ENCODE results near the gene SLC6A3.
"Not testable (repeated sequence)": the region's sequence is repeated elsewhere in the genome, so short reads cannot be mapped to it uniquely, and the experiment has no call there.

The SLC6A3 gene

GRCh38 chr5:1439388-1440097 lies 5.7 kb downstream of the SLC6A3 start:
- DNase-seq = no peak

GRCh38 chr5:1438871-1439270 lies 6.4 kb downstream of the SLC6A3 start:
- no peak for DNase-seq

- no peak for DNase-seq
Measured at GRCh38 chr5:1437876-1438559, 7.2 kb downstream of the SLC6A3 start.

- DNase-seq = no peak
Measured at GRCh38 chr5:1437226-1437829, 7.9 kb downstream of the SLC6A3 start.

DNA sequence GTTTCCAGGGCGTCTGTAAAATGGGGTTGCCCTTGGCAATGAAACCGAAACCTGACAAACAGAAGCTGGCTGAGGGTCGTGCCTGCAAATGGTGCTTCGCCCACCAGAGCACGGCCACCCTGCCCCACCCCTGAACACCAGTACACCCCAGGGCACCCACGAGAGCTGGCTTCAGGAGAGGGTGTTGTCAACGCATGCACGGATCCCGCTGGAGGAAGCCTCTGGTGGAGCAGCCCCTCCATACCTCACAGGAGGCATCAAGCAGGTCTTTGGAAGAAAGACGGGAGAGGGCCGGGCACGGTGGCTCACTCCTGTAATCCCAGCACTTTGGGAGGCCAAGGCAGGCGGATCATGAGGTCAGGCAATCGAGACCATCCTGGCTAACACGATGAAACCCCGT lies 8.6 kb downstream of the SLC6A3 start:
- no peak for DNase-seq

DNA sequence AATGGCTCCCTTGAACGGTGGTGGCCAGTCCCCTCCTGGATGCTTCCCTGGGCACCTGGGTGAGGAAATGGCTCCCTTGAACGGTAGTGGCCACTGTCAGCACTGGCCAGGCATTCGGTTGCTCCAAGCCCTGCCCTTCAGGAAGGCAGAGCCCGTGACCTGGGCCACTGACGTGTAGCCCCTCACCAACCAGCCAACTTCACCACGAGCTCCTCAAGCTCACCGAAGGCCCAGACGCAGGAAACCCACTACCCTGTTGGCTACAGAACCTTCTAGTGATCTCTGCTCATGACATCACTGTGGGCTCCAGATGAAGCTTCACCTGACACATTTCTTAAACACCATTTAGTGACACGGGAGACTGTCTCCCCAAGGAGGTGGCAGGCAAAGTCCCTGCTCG lies 9.2 kb downstream of the SLC6A3 start:
- DNase-seq = no peak

- no peak for DNase-seq
Measured at GRCh38 chr5:1435369-1435768, 9.9 kb downstream of the SLC6A3 start.

DNA sequence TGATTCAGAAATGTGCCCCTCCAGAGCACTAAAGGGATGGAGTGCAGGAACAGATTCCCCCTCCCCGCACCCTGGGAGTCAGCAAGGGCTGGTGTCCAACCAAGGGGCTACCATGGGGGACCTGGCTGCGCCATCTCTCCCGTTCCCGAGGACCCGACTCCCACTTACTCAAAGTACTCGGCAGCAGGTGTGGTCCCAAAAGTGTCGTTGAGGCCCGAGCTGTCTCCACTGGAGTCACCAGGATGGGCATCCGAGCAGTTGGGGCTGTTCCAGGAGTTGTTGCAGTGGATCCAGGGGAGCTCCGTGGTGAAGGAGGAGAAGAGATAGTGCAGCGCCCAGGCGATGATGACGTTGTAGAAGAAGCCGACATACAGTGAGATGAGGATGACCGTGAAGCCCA lies 12.9 kb downstream of the SLC6A3 start:
- no peak for DNase-seq

DNA sequence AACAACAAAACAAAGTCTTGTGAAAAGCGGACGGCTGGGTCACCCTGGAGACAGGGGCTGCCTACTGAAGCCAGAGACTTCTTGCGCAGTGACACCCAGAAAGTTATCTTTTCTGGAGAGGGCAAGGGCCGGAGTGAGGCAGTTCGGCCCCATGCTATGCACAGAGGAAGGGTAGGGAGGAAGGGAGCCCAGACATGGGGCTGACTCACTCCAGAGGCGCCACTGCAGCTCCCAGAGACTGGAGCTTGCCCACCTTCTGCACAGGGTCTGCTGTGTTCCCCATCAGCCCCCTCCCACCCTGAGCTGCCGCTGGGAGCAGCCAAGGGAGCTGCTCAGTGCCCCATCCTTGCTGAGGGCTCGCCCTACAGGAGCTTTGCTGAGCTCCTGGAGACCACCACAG lies 13.3 kb downstream of the SLC6A3 start:
- DNase-seq = no peak

- DNase-seq = no peak
Measured at GRCh38 chr5:1431021-1431811, 14.0 kb downstream of the SLC6A3 start.

DNA sequence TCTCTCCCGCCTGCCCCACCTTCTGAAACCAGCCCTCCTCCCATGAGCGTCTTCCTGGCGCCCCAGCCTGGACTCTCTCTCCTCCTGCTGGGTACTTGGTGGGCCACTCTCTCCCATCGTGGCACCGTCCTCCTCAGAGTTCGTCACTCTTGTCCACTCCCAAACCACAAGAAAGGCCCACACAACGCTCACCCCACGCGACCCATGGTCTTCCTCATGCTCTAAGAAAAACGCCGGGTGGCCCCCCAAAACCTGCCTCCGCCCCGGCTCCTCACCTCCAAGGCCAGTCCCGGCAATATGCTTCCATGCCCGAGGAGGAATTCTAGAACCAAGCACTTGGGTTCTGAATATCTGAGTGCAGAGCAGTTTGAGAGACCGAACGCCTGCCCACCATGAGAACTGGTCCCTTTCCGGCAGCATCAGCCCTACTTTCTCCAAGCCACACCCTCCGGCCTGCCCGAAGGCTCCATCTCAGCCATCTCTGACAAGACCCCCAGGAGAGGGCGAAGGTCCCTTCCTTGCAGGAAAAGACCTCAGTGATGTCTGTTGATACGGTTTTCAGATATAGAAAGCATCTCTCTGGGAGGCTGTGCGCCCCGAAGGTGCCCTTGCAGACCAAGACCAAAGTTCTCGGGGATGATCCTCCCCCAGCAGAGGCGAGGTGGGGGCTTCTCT lies 15.0 kb downstream of the SLC6A3 start:
- DNase-seq = no peak

DNA sequence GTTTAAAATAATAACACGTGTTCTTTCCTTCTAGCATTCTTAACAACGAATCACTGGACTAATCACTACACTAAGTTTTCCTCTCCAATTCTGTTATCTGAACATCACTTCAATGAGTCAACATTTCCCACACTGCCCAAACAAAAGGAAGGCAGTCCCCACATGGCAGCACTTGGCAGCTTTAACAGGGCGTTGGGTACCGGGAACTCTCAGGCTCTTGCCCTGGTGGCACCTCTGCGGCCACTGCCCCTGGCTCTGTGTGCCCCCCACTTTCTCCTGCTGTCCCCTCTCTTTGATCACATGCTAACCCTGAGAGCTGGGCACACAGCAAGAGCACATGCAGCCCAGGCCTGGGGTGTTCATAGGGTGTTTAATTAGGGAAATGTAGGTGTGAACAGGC lies 15.7 kb downstream of the SLC6A3 start:
- DNase-seq = no peak

GRCh38 chr5:1429066-1429465 lies 16.2 kb downstream of the SLC6A3 start:
- DNase-seq = no peak

DNA sequence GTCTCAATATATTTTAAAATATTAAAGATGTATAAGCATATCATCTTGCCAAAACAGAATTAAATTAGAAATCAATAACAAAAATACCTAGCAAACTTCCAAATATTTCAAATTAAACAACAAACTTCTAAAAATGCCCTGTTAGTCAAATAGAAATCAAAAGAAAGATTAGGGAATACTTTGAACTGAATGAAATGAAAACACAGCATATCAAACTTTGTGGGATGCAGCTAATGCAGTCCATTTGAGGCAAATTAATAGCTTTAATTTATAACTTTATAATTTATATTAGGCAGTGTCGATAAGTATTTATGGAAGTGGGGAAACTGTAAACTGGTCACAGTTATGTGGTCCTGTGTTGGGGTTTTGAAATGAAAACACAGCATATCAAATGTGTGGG lies 17.1 kb downstream of the SLC6A3 start:
- DNase-seq = no peak

GRCh38 chr5:1424716-1425115 lies 20.5 kb downstream of the SLC6A3 start:
- DNase-seq = no peak

GRCh38 chr5:1423901-1424603 lies 21.2 kb downstream of the SLC6A3 start:
- DNase-seq = no peak

DNA sequence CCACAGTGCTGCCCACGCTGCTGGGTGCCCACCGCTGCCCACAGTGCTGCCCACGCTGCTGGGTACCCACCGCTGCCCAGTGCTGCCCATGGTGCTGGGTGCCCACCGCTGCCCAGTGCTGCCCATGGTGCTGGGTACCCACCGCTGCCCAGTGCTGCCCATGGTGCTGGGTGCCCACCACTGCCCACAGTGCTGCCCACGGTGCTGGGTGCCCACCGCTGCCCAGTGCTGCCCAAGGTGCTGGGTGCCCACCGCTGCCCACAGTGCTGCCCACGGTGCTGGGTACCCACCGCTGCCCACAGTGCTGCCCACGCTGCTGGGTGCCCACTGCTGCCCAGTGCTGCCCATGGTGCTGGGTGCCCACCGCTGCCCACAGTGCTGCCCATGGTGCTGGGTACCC lies 22.7 kb downstream of the SLC6A3 start:
- not testable (repeated sequence) for DNase-seq

- no peak for DNase-seq
Measured at GRCh38 chr5:1421521-1422341, 23.5 kb downstream of the SLC6A3 start.

DNA sequence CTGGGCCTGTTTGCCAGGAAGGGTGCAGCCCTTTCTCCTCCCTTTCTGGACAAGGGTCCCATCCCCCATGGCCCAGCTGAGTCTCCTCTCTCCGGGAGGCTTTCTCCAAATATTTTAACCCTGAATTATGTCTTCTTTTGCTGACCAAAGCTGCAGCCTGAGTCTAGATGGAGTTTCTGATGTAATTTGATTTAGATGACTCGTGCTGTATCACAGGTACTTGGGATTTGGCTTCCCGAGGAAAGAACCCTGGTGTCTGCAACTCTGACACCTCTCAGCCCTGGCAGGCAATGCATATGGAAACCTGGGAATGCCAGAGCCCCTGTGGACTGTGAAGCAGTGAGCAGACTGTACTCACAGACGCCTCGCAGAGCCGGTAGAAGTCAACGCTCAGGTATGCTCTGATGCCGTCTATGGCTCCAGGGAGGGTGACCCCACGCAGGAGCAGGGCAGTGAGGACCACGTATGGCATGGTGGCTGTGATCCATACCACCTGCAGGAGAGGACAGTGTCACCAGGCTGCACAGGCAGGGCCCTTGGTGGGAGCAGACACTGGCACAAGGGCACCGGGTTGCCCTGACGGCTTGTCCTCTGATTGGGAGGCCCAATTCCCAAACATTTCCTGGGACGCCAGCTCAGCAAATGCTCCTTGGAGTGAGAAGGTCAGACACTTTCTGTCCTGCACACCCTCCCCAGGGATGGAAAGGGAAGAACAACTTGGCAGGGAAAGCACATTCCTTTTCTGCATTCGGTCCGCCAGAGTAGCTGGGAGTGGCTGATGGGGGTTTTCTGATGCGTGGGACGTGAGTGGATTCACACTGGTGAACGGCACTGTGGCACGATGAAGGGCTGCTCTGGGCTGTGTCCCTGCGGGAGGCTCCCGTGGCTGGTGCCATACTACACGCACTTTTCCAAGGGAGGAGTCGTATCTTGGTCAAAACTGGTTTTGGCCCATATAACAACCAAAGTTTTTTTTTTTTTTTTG lies 24.7 kb downstream of the SLC6A3 start:
- no peak for DNase-seq
